HG03103 (cell line): ENCODE results near the gene TNNT1.
"Not testable (repeated sequence)": the region's sequence is repeated elsewhere in the genome, so short reads cannot be mapped to it uniquely, and the experiment has no call there.

Source experiments
- ATAC-seq: cut with Tn5 transposase; IDR thresholded peaks from one replicate; pipeline ENCODE4 v1.9.1; 2021; ENCODE audit warnings: low read depth; ENCODE audit not compliant: unreplicated experiment

The TNNT1 gene

GRCh38 chr19:55112777-55113569 lies 36.0 kb downstream of the TNNT1 start:
- ATAC-seq, result no peak

DNA sequence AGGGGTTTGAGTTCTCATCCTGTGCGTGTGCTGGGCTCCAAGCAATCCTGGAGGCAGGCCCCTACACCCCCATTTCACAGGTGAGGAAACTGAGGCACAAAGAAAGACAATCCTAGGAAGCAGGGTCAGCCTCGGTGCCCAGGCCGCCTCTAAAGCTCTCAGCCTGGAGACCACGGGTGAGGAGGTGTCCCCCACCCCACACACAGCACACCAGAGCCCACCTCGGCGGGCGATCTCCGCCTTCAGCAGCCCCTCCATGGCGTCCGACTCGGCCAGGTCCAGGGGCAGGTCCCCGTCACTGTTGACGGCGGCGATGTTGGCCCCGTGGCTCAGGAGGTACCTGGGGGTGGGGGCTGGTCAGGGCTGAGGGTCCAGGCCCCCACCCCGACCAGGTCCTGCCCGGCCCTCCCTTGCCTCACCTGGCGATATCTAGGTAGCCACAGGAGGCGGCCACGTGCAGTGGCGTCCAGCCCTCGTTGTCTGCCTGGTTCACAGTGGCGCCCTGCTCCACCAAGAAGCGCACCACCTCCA lies 36.7 kb downstream of the TNNT1 start:
- no peak for ATAC-seq

DNA sequence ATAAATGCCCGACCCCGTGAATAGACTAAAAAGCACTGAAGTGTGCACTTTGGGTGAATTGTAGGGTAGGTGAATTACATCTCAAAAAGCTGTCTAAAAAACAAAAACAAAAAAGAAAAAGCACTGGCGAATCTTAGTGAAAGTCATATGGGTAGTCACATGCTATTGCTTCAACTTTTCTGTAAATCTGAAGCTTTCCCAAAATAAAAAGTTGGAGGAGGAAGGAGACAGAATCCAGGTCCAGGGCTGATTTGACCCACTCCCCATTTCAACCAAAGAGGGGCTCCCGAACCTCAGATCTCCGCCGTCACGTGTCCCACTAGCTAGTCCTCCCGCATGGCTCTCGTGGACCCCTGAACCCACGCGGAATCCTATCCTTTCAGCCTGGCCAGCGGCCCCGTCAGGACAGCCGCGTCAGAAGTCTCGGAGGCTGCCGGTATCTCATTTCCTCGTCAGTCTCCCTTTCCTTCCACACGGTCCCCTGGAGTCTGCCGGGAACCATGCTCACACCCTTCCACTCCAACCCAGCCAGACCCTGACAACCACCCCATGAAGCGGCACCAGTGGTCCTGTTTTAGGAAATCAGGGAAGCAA lies 37.7 kb downstream of the TNNT1 start:
- ATAC-seq, result no peak

- ATAC-seq, result no peak
These were observed 39.3 kb downstream of the TNNT1 start for GRCh38 chr19:55109527-55110291.

GRCh38 chr19:55107252-55107651 lies 41.8 kb downstream of the TNNT1 start:
- ATAC-seq, result not testable (repeated sequence)

- ATAC-seq, result no peak
These were observed 42.4 kb downstream of the TNNT1 start for GRCh38 chr19:55106591-55106990.

- ATAC-seq, result no peak
These were observed 43.8 kb downstream of the TNNT1 start for GRCh38 chr19:55105237-55105636.

DNA sequence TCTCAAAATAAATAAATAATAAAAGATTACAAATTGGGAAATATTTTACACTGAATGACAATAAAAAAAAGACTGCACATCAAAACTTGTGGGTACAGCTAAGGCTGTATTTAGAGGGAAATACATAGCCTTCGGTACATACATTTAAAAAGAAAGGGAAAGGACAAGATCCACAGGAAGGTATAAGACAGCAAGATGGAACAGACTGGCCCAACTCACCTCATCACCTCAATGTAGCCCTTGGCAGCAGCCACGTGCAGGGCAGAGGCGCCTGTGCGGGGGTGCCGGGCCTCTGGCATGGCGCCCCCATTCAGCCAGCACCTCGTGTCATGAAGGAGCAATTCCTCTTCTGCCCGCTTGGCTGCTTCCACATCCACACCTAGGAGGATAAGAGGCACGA lies 45.8 kb downstream of the TNNT1 start:
- no peak for ATAC-seq

DNA sequence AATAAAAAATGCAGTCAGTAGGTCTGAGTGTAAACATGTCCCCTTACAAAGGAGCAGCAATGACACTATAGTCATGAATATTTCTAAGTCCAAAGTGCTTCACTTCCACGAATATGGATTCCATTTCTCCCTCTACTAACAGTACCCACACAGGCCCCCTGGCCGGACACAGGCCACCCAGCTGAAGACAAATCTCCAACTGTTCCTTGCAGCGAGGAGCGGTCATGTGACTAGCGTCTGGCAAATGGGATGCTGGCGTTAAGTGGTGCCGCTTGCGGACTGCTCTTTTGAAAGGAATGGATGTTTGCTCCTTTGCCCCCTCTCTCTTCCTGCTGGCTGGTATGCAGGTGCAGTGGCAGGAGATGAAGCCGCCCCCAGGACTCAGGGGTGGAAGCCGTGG lies 47.7 kb downstream of the TNNT1 start:
- no peak for ATAC-seq

- no peak for ATAC-seq
These were observed 49.2 kb downstream of the TNNT1 start for GRCh38 chr19:55099557-55100506.

DNA sequence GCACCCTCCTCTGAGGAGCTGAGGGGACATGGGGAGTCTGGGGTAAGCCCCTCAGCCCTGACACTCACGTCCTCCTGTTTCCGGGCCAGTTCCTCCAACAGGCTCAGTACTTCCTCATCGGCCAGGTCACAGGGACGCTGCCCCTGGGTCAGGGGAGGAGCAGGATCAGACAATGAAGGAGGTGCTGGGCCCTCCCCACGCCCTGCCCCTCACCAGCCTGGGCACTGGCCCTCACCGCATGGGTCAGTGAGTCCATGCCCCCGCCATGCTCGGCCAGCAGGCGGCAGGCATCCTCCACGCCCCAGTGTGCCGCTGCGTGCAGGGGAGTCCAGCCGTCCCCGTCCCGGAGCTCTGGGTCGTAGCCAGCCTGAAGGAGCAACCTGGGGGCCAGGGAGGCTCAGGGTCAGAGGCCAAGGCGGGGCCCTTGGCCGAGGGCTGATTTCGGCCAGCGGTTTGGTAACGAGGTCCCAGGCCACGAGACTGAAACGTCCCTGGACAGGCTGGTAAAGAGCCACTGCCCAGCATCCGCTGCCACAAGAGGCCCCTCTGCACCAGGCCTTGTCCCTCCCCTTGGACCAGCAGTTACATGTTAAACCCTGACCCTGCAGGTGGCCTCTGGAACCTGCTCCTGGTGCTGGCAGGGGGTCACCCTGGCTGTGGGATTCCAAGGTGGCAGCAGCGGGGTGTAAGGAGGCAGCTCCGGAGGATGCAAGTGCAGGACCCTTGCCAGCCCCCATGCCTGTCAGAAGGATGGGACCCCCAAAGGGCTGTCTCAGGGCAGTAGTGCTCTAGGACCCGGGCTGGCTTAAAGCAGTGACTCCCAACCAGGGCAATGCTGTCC lies 50.1 kb downstream of the TNNT1 start:
- ATAC-seq, result no peak

GRCh38 chr19:55097864-55098715 lies 50.9 kb downstream of the TNNT1 start:
- ATAC-seq, result no peak

- ATAC-seq, result no peak
These were observed 52.8 kb downstream of the TNNT1 start for GRCh38 chr19:55096061-55096701.

- no peak for ATAC-seq
These were observed 53.5 kb downstream of the TNNT1 start for GRCh38 chr19:55095260-55096060.

- no peak for ATAC-seq
These were observed 54.3 kb downstream of the TNNT1 start for GRCh38 chr19:55094456-55095259.
